ENCODE measurements around the gene FILIP1.
"Not testable (repeated sequence)": the region's sequence is repeated elsewhere in the genome, so short reads cannot be mapped to it uniquely, and the experiment has no call there.

The FILIP1 gene

GRCh38 chr6:75445738-75446137 lies 47.9 kb downstream of the FILIP1 start:
- no peak for DNase-seq

- DNase-seq = no peak
These were observed 48.7 kb downstream of the FILIP1 start for GRCh38 chr6:75444899-75445298.

GRCh38 chr6:75441883-75442282 lies 51.7 kb downstream of the FILIP1 start:
- not testable (repeated sequence) for DNase-seq

- DNase-seq = not testable (repeated sequence)
These were observed 52.1 kb downstream of the FILIP1 start for GRCh38 chr6:75441479-75441878.

- DNase-seq = no peak
These were observed 55.0 kb downstream of the FILIP1 start for GRCh38 chr6:75438442-75439116.

- DNase-seq = no peak
These were observed 55.6 kb downstream of the FILIP1 start for GRCh38 chr6:75438013-75438431.

GRCh38 chr6:75437421-75437891 lies 56.1 kb downstream of the FILIP1 start:
- peak; percentile 60 for DNase-seq

GRCh38 chr6:75436869-75437268 lies 56.7 kb downstream of the FILIP1 start:
- peak; percentile 60 for DNase-seq

- DNase-seq = not testable (repeated sequence)
These were observed 60.8 kb downstream of the FILIP1 start for GRCh38 chr6:75432809-75433208.

- DNase-seq = peak; percentile 56
These were observed 62.2 kb downstream of the FILIP1 start for GRCh38 chr6:75431379-75431778.

- no peak for DNase-seq
These were observed 62.8 kb downstream of the FILIP1 start for GRCh38 chr6:75430631-75431325.

- no peak for DNase-seq
These were observed 64.4 kb downstream of the FILIP1 start for GRCh38 chr6:75429061-75429703.

GRCh38 chr6:75428204-75428603 lies 65.4 kb downstream of the FILIP1 start:
- DNase-seq = no peak

- no peak for DNase-seq
These were observed 66.3 kb downstream of the FILIP1 start for GRCh38 chr6:75427329-75427728.

- no peak for DNase-seq
These were observed 68.7 kb downstream of the FILIP1 start for GRCh38 chr6:75424618-75425548.

- DNase-seq = no peak
These were observed 70.2 kb downstream of the FILIP1 start for GRCh38 chr6:75423386-75423785.

- DNase-seq = no peak
These were observed 71.5 kb downstream of the FILIP1 start for GRCh38 chr6:75422024-75422639.

- no peak for DNase-seq
These were observed 72.1 kb downstream of the FILIP1 start for GRCh38 chr6:75421316-75422023.

- no peak for DNase-seq
These were observed 73.6 kb downstream of the FILIP1 start for GRCh38 chr6:75419980-75420379.

GRCh38 chr6:75419416-75419815 lies 74.2 kb downstream of the FILIP1 start:
- DNase-seq = no peak

- DNase-seq = no peak
These were observed 75.4 kb downstream of the FILIP1 start for GRCh38 chr6:75418233-75418632.

GRCh38 chr6:75416443-75416842 lies 77.2 kb downstream of the FILIP1 start:
- no peak for DNase-seq

Data from left hindlimb (tissue), 1 donor.